IPS DF 19.7 (cell line): Measurements from ENCODE around the gene CORO1C.
"Not testable (repeated sequence)": the region's sequence is repeated elsewhere in the genome, so short reads cannot be mapped to it uniquely, and the experiment has no call there.

Experiments used
- DNase-seq: peaks from one replicate; pipeline ENCODE4 v3.0.0-alpha.2; 2013; ENCODE audit warnings: low read depth, low spot score

Gene CORO1C

DNA sequence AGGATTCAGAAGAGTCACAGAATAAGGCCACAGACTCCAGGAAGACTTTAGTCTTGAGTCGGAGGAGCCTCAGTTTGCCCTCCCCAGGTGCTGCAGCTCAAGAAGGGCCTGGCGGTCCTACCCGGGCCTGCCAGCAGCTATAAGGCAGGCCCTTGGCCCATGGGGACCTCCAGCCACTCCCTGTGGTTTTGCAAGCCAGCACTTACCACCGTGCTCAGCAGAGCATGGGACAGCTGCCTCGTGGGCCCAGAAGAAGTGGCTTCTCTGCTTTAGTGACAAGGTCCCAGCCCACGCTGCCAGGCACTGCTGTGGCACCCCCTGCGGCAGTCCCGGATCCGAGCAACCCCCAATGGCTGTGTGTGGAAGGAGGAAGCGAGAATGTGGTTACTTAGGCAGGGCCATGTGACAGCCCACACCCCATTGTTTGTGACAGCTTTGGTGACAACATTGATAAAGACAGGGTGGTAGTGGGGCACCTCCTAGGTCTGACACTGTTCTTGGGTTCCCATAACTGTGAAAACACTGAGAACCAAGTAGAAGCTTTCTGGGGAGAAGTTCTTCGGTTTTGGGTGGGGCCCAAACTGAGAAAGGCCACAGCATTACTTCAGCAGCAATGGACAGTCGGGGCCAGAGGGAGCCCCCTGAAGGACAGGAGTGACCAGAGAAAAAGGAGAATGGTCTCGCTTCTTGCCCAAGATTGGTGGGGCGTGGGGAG, 97.6 kb downstream of the CORO1C start, which contains the start of gene SELPLG:
SELPLG (minus strand) TSS at position 361 of the 715 bp plus-strand sequence. CDS start 9,587 bp downstream, outside the sequence.
- DNase-seq, result no peak

DNA sequence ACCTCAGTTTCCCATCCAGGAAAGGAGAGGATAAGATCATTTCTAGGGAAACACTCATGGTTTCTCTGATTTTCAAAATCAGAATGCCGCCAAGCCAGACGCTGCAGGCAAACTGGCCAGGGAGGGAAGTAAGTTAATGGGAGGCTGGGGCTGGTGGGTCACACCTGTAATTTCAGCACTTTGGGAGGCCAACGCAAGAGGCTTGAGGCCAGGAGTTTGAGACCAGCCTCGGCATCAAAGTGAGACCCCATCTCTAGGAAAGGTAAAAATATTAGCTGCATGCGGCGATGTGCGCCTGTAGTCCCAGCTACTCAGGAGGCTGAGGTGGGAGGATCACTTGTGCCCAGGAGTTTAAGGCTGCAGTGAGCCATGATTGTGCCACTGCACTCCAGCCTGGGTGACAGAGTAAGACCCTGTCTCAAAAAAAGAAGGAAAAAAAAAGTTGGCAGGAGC, 98.2 kb downstream of the CORO1C start:
- DNase-seq, result no peak

DNA sequence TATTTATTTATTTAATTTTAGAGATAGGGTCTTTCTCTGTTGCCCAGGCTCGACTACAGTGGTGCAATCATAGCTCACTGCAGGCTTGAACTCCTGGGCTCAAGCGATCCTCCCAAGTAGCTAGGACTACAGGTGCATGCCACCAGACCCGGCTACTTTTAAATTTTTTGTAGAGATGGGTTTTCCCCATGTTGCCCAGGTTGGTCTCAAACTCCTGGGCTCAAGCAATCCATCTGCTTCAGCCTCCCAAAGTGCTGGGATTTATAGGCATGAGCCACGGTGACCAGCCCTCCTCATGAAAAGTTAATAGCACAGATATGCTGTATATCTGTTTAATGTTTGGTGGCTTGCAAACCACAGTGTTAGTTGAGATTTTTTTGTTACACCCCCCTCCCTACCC, 100.1 kb downstream of the CORO1C start:
- DNase-seq, result not testable (repeated sequence)

DNA sequence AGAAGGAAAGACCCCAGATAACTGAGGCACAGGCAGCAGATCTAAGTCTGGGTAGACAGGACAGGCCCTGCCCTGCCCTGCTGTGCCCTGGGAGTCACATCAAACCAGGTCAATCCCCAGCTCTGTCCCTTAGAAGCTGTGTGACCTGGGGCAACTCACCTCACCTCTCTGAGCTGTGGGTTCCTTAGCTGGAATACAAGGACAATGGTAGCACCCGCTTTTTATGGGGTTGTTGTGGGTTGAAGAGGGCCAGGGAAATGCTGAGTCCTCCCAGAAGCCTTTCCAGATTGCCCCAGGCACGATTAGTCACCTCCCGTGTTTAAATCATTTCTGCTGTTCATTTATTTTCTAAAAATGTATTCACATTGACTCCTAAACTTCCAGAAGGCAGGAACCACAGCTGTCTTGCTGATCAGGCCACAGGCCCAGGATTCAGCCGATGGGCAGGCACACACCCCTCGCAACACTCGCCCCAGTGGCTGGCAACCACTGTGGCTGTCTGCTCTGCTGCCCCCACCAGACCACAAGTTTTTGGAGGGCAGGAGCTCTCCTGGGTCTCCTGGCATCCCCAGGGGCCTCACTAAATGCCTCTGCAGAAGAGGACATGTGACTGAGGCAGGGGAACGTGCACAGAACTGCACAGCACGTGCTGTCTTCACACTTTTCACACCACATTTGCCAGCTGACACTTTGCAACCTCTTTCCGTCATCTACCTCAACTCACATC, 100.7 kb downstream of the CORO1C start:
- DNase-seq, result no peak

DNA sequence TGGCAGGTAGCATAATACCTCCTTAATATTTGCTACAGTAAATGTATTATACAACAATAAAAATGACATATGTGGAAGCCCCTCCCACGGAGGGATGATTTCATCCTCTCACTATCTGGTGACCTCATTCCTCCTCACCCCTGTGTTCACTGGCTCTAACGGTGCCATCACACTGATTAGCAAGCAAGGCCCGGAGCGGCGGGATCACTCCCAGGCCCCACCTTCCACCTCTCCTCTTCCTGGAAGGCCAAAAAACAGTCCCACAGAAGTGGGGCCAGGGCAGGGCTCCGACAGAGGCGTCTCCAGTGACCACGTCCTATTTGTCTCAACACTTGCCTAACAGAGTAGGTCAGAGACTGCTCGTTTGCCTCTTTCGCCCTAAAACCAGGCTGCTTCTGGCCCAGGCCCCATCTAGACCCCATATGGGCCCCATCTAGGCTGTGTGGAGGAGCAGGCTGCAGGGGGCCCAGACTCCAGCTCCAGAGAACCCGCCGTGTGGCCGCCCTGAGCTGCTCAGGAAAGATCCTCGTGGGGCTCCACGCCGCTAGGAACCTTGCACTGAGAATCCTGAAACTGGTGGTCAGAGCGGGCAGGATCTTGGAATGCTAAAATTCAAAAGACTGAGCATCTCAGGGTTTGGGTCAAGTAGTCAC, 101.4 kb downstream of the CORO1C start:
- DNase-seq, result no peak

DNA sequence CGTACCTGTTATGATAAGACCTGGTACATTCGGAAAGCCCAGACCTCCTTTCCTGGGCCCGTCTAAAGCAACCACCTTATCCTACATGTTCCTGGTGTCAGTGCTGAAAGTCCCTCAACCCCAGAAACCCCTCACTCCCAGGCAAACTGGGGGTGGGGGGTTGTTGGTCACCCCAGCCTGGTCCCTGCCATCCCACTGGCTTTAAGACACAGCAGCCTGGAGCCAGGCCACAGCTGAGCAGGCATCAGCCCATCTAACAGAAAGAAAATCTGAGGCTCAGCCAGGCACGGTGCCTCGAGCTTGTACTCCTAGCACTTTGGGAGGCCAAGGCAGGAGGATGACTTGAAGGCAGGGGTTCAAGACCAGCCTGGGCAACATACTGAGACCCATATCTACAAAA, 102.2 kb downstream of the CORO1C start:
- DNase-seq, result no peak

DNA sequence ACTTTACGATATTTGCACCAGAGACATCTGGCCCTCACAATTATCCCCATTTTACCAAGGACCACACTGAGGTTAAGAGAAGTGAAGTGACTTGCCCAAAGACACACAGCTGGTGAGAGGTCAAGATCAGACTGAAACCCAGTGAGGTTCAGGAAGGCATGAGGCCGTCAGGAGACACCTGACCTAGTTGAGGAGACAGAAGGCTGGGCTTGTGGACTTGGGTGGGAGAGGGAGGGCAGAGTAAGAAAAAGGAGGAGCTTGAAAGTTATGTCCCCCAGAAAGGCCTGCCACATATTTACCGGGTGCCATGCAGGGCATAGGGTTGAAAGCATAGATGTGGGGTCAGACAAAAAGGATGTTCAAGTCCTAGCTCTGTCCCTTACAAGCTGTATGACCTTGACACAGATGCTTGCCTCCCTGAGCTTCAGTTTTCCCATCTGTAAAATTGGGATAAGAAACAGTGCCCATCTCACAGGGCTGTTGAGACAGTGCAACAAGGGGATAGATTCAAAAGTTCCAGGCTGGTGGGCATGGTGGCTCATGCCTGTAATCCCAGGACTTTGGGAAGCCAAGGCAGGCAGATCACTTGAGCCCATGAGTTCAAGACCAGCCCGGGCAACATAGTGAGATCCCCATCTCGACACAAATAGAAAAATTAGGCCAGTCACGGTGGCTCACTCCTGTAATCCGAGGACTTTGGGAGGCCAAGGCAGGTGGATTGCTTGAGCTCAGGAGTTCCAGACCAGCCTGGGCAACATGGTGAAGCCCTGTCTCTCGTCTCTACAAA, 104.0 kb downstream of the CORO1C start:
- DNase-seq, result no peak

DNA sequence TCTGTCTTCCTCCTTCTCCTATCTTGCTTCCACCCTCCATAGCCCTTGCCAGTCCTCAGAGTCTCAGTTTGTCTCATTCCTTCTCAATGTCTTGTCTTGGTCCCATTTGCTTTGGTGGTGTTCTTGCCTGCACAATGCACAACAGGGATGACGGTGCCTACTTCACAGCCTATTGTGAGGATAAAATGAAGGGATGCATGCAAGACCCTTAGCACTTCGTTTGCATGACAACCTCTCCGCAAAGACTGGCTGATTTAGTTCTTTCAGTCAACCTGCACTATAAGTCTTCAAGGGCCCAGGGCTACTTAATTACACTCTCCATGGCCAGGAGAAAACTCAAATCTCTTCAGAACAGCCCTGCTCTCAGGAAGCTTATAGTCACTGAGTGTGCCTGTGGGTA, 106.1 kb downstream of the CORO1C start:
- no peak for DNase-seq

DNA sequence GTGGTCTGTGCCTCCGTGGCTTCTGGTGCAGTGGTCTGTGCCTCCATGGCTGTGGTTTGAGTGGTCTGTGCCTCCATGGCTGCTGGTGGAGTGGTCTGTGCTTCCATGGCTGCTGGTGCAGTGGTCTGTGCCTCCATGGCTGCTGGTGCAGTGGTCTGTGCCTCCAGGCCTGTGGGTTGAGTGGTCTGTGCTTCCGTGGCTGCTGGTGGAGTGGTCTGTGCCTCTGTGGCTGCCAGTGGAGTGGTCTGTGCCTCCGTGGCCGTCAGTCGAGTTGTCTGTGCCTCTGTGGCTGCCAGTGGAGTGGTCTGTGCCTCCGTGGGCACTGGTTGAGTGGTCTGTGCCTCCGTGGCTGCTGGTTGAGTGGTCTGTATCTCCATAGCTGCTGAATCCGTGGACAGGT, 107.7 kb downstream of the CORO1C start:
- no peak for DNase-seq

DNA sequence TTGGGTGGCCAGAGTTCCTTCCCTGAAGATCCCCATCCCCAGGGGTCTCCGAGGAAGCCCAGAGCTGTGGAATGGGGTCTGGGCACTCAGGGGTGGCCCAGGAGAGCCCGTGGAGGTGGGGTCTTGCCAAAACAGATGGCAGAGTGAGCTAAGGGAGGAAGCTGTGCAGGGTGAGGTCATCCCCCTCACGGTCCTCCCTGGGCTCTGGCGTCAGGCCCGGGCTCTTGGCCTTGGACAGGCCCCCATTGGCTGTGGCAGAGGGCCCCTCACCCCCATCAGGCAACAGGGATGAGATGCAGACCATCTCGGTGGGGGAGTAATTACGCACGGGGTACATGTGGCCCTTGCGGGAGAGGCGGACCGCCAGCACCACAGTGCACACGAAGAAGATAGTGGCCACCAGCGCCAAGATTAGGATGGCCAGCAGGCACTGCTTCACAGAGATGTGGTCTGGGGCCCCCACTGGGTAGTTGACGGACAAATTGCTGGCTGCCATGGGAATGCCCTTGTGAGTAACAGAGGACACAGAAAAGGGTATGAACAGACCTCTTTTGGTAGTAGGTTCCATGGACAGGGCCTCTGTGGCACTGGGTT, 108.3 kb downstream of the CORO1C start:
- DNase-seq, result no peak

DNA sequence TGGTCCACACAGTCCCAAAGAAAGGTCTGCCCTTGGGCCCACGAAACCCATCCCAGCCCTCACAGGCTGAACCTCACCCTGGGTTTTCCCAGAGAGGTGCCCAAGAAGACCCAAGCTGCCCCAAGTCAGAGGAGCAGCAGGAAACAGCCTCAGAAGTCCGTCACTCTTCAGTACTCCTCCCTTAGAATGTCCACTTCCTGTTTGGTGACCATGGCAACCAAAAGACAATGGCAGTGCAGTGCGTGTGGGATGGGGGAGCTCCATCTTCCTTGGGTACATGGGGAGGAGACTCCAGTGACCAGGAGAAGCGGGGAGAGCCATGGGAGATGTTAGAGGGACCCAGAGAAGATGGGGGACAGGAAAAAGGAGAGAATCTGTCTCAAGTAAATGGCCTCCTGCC, 108.9 kb downstream of the CORO1C start:
- DNase-seq, result no peak

DNA sequence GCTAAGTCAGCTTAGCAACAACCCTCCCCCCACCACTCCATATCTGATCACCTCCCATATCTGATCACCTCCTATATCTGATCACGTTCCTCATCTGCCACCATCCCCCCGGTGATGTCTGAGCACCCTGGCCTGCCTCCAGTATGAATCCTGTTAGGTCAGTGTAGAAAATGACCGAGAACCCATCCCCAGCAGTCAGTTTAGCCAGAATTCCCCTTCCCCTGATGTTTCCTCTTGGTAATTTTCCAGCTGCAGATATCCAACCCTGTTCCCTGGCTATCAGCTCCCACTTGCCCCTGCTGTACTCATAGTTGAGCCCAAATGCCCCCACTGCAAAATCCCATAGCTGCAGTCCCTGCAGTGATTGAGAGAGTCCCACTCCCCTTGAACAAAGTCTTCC, 110.2 kb downstream of the CORO1C start:
- no peak for DNase-seq

DNA sequence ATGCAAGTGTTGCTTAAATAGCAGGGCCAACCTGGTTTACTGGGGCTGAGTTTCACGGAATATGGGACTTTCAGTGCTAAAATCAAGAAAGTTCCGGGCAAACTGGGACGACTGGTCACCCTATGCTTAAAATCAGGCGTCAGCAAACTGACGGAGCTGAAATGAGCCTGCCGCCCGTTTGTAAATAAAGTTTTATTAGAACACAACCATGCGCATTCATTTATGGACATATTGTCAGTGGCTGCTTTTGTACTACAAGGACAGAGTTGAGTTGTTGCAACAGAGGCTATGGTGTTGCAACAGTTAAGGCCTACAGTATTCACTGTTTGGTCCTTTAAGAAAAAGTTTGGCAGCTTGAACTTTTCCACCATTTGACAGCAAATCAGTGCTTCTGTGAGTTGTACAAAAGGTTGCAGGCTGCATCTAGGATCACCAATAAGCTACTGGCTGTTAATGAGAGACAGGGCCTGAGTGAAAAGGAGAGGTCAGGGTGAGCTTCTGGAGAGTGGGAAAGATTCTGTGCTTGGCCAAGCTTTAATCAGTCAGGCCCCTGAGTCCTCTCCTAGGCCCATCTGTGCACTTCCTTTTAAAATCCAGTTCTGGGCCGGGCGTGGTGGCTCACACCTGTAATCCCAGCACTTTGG, 111.0 kb downstream of the CORO1C start:
- DNase-seq, result no peak

DNA sequence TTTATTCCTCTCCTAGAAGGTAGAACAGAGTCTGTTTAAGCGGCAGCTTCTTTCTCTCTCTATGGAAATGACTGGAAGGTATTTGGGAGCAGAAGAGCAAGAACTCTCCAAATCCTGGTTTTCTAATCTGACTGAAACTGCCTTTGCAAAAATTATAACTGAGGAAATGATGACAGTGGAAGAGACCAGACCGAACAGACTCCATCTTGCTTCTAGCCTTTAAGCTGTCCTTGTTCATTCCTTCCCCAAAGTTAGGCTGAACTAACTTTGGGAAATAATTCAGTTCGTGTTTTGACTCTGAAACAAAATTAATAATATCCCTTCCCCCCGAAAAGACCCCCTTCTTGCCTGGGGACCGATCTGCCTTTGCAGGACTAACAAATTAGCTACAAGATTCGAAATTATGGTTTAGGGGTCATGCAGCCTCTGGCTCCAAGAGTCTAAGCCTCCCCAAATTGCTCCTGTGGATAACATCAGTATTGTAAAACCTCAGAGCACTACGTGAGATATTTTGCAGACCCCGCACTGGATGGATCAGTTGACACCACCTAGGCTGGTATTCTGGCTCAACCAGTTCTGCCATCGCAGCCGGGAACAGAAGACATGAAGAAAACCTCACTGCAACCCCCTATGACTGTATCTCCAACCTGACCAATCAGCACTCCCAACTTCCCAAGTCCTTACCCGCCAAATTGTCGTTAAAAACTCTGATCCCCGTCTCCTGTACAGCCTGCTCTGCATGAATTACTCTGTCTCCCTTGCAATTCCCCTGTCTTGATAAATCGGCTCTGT, 111.8 kb downstream of the CORO1C start:
- DNase-seq, result no peak

DNA sequence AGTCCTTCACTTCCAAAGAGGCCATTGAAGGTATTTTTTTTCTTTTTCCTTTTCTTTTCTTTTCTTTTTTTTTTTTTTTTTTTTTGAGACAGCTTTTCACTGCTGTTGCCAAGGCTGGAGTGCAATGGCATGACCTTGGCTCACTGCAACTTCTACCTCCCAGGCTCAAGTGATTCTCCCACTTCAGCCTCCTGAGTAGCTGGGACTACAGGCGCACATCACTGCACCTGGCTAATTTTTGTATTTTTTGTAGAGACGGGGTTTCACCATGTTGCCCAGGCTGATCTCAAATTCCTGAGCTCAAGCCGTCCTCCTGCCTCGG, 112.4 kb downstream of the CORO1C start:
- DNase-seq, result not testable (repeated sequence)

DNA sequence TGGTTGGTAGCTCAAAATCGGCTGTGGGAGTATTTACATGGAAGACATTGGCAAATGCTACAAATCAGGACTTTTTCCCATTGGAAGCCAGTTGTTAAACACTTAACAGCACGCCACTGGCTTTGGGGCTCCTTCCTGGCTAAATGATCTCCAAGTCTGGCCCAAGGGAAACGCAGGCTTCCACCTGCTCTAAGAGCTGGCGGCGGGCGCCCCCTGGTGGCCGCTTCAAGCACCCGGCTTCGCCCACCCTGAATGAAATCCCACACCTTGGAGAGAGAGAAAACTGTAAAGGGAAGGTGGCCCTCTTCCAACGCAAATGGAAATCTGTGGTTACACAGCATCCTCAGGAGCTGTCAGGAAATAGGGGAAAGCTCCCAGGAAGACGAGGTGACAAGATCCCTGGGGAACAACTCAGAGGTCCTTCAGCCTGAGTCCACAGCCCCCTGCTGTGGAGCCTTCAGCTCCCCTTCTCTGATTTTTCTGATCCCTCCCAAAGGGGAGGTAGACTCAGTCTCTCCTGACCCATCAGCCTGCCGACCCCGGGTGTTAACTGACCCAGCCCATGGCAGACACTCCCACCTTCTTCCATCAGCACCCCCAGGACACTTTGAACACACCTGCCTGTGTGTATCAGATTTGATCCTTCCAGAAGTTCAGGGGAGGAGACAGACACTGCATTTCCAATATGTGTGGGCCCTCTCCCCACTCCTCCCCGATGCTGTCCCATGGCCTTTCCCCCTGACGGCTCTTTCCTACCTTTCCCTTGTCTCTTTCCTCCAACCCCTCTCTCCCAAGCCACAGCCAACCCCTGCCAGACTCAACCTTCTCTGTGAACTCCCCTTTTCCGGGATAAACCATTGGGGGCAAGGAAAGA, 113.0 kb downstream of the CORO1C start:
- peak; percentile 70 for DNase-seq

DNA sequence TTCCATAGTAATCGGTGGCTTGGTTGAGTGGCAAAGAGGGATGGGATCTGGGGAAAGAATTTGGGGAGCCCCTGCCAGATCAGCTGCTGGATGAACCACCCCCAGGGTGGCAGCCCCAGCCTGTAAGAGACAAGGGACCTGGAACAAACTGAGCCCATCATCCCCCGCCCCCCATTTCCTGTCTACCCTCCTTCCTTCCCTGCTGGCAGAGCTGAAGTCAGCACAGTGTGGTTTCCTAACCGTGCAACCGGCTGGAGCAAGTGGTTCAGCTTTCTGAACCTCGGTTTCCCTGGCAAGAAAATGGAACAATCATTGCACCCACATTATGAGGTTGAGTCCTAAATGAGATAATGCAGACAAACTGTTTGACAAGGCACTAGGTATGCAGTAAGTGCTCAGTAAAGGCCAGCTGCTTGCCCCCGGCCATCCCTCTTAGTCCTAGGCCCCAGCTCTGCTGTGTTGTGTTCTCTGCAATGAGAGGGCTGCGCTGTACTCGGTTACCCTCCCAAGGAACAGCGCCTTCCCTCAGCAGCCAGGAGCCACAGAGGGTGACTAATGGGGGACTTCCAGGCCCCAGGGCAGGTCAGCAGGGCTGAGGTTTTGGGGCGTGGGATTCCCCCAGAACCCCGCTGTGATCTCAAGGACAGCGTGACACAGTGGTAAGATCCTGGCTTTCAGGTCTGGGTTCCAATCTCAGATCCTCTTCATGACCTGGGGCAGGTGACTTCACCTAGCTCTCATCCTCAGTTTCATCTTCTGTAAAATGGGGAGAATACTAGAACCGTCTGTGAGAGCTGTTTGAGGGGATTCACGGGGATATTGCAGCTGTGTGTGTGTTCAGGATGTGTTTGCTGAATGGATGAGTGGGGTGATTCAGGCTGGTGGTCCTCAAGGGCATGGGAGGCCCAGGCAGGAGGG, 114.1 kb downstream of the CORO1C start:
- no peak for DNase-seq

DNA sequence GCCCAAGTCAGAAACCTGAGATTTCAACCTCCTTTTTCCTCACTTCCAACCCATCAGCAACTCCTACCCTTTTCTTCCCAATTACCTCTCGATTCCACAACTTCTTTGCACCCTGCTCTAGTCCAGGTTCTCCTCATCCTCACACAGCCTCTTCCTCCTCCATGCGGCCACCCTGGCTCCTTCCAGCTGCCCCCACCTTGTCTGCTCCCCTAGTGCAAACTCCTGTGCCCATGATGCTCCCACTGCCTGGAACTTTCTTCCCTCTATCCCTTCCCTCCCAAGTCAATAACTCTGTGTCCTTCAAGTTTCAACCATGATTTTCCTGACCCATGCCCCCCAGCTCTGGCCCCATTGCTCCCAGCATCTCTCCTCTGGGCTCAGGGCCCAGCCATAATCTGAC, 115.0 kb downstream of the CORO1C start:
- no peak for DNase-seq
